Measurements from ENCODE around the gene PFDN5.
A peak's percentile ranks its signal among the peaks of the same experiment; 100 is the strongest.
"Not testable (repeated sequence)": the region's sequence is repeated elsewhere in the genome, so short reads cannot be mapped to it uniquely, and the experiment has no call there.

Gene PFDN5

GRCh38 chr12:53325511-53326061 is 30.2 kb downstream of the PFDN5 start:
- H4K20me1 ChIP-seq = no peaks in the 10 kb centered on the region
- no peak for TF ChIP-seq Cebpa-rat (IDR thresholded peaks at IDR 0.05)

GRCh38 chr12:53326460-53327185 is 31.3 kb downstream of the PFDN5 start:
- peaks cover 16 to 26% (median 19%) of the 10 kb centered on the region in 11 experiments for H3K27me3 ChIP-seq
- H3K4me2 ChIP-seq = peak overlapping the region; percentile 81 to 99 (median 93); a peak in 19 of 22 replicates
- no peak for TF ChIP-seq Cebpa-rat (IDR thresholded peaks at IDR 0.05)

More at GRCh38 chr12:53325511-53326061, 30.2 kb downstream of the PFDN5 start:
- no peaks in the 10 kb centered on the region for H3K9me3 ChIP-seq (replicated peaks in 1 of 11)
- H3K27me3 ChIP-seq = peaks cover 16 to 26% (median 18%) of the 10 kb centered on the region in 11 experiments
- H3K36me3 ChIP-seq = no peaks in the 10 kb centered on the region
- H3K9ac ChIP-seq = peak overlapping the region; percentile 76 to 87 (median 84)
- peaks cover 28 to 40% (median 32%) of the 10 kb centered on the region in 10 experiments for H3K4me1 ChIP-seq
- H3K27ac ChIP-seq = peak overlapping the region; percentile 50 to 85 (median 78); a peak in 21 of 22 replicates
- H3K4me2 ChIP-seq = peak overlapping the region; percentile 81 to 99 (median 93)
- H3K4me3 ChIP-seq = peak overlapping the region; percentile 53 to 76 (median 66)

GRCh38 chr12:53327435-53328042 is 32.2 kb downstream of the PFDN5 start:
- Histone ChIP-seq H3K36me3 (no peaks in the 10 kb centered on the region), H4K20me1 (no peaks in the 10 kb centered on the region), H3K27ac (no peak overlapping the region), H3K4me2 (no peak overlapping the region), H3K4me1 (peaks cover 19 to 30% (median 24%) of the 10 kb centered on the region in 10 experiments), H3K27me3 (peaks cover 19 to 35% (median 27%) of the 10 kb centered on the region in 11 experiments), H3K9ac (no peak overlapping the region), H3K9me3 (replicated peaks in 1 of 11) (no peaks in the 10 kb centered on the region), H3K4me3 (no peak overlapping the region)
- no peak for TF ChIP-seq Cebpa-rat (IDR thresholded peaks at IDR 0.05)

More at GRCh38 chr12:53326460-53327185, 31.3 kb downstream of the PFDN5 start:
- Histone ChIP-seq H4K20me1 (no peaks in the 10 kb centered on the region), H3K4me3 (peak overlapping the region in 6 of 10 experiments; percentile 64 to 76 (median 72); a peak in 6 of 20 replicates), H3K4me1 (peaks cover 24 to 35% (median 28%) of the 10 kb centered on the region in 10 experiments), H3K9ac (peak overlapping the region in 2 of 11 experiments; percentile 77 to 87; a peak in 1 of 22 replicates), H3K27ac (no peak overlapping the region), H3K9me3 (replicated peaks in 1 of 11) (no peaks in the 10 kb centered on the region), H3K36me3 (no peaks in the 10 kb centered on the region)

GRCh38 chr12:53328043-53328435 is 32.7 kb downstream of the PFDN5 start:
- Histone ChIP-seq H3K27me3 (peaks cover 24 to 40% (median 32%) of the 10 kb centered on the region in 11 experiments), H3K27ac (no peak overlapping the region), H3K4me2 (no peak overlapping the region), H3K9ac (no peak overlapping the region), H3K4me1 (peaks cover 24 to 34% (median 29%) of the 10 kb centered on the region in 10 experiments), H4K20me1 (no peaks in the 10 kb centered on the region), H3K36me3 (no peaks in the 10 kb centered on the region), H3K4me3 (no peak overlapping the region), H3K9me3 (replicated peaks in 1 of 11) (no peaks in the 10 kb centered on the region)
- no peak for TF ChIP-seq Cebpa-rat (IDR thresholded peaks at IDR 0.05)

- Histone ChIP-seq H3K27me3 (peaks cover 27 to 50% (median 44%) of the 10 kb centered on the region in 11 experiments), H3K4me3 (no peak overlapping the region), H3K4me1 (peaks cover 20 to 44% (median 33%) of the 10 kb centered on the region in 10 experiments), H3K9me3 (replicated peaks in 1 of 11) (no peaks in the 10 kb centered on the region), H4K20me1 (peaks cover 0 to 1% (median 0%) of the 10 kb centered on the region in 11 experiments; a peak in 1 of 22 replicates), H3K36me3 (no peaks in the 10 kb centered on the region), H3K9ac (no peak overlapping the region), H3K27ac (no peak overlapping the region), H3K4me2 (no peak overlapping the region)
- TF ChIP-seq Cebpa-rat (IDR thresholded peaks at IDR 0.05) = no peak
Observed at GRCh38 chr12:53330671-53331070, 35.3 kb downstream of the PFDN5 start.

- Histone ChIP-seq H3K9ac (peak overlapping the region in 9 of 11 experiments; percentile 12 to 68 (median 55); a peak in 10 of 22 replicates), H3K27me3 (peaks cover 29 to 51% (median 44%) of the 10 kb centered on the region in 11 experiments)
- H3K36me3 ChIP-seq = not testable (repeated sequence)
Observed at GRCh38 chr12:53332339-53332738, 37.0 kb downstream of the PFDN5 start.

GRCh38 chr12:53332744-53333143 is 37.4 kb downstream of the PFDN5 start:
- peak overlapping the region; percentile 71 to 88 (median 84) for H3K4me2 ChIP-seq
- peak overlapping the region in 2 of 10 experiments; percentile 18 to 27; a peak in 2 of 20 replicates for H3K4me3 ChIP-seq
- H3K4me1 ChIP-seq = peaks cover 27 to 52% (median 41%) of the 10 kb centered on the region in 10 experiments

More at GRCh38 chr12:53332339-53332738, 37.0 kb downstream of the PFDN5 start:
- H4K20me1 ChIP-seq = peaks cover 0 to 11% (median 0%) of the 10 kb centered on the region in 11 experiments; a peak in 3 of 22 replicates
- peak overlapping the region; percentile 71 to 88 (median 84) for H3K4me2 ChIP-seq
- H3K9me3 ChIP-seq (replicated peaks in 1 of 11); H3K4me3 ChIP-seq: not testable (repeated sequence)
- H3K4me1 ChIP-seq = peaks cover 27 to 48% (median 39%) of the 10 kb centered on the region in 10 experiments
- H3K27ac ChIP-seq = peak overlapping the region in 1 of 11 experiments; percentile 36; a peak in 1 of 22 replicates

GRCh38 chr12:53333289-53333688 is 37.9 kb downstream of the PFDN5 start:
- H3K9me3 ChIP-seq (replicated peaks in 1 of 11) = no peaks in the 10 kb centered on the region
- H3K4me3 ChIP-seq = peak overlapping the region in 1 of 10 experiments; percentile 18; a peak in 1 of 20 replicates
- H4K20me1 ChIP-seq = peaks cover 0 to 11% (median 0%) of the 10 kb centered on the region in 11 experiments; a peak in 3 of 22 replicates
- H3K4me1 ChIP-seq = peaks cover 27 to 58% (median 46%) of the 10 kb centered on the region in 10 experiments
- H3K9ac ChIP-seq = peak overlapping the region in 5 of 11 experiments; percentile 5 to 62 (median 54); a peak in 7 of 22 replicates
- peak overlapping the region; percentile 71 to 88 (median 84); a peak in 21 of 22 replicates for H3K4me2 ChIP-seq
- no peak for TF ChIP-seq Cebpa-rat (IDR thresholded peaks at IDR 0.05)
- no peaks in the 10 kb centered on the region for H3K36me3 ChIP-seq
- peaks cover 38 to 60% (median 53%) of the 10 kb centered on the region in 11 experiments for H3K27me3 ChIP-seq
- H3K27ac ChIP-seq = 0 out of 22 replicates have a peak overlapping the region, but pooled peaks of 1 of the 11 experiments have one; percentile 61

More at GRCh38 chr12:53332744-53333143, 37.4 kb downstream of the PFDN5 start:
- no peak for TF ChIP-seq Cebpa-rat (IDR thresholded peaks at IDR 0.05)
- H3K36me3 ChIP-seq = no peaks in the 10 kb centered on the region
- peak overlapping the region in 4 of 11 experiments; percentile 36 to 61 (median 53); a peak in 10 of 22 replicates for H3K27ac ChIP-seq
- no peaks in the 10 kb centered on the region for H3K9me3 ChIP-seq (replicated peaks in 1 of 11)
- H3K27me3 ChIP-seq = peaks cover 33 to 55% (median 48%) of the 10 kb centered on the region in 11 experiments
- H4K20me1 ChIP-seq = peaks cover 0 to 11% (median 0%) of the 10 kb centered on the region in 11 experiments; a peak in 3 of 22 replicates
- H3K9ac ChIP-seq = peak overlapping the region; percentile 12 to 68 (median 54); a peak in 15 of 22 replicates

Measured in BLaER1 treated with 17β-estradiol and CSF1 and Interleukin-3, amounts not matched to agents 10 nM and 100 nM (cell line).